SH-SY5Y (cell line): ENCODE measurements around the gene RAB9A.

Experiments
- GATA2 ChIP-seq: IDR thresholded peaks from 2 replicates; pipeline ENCODE4 v1.6.1; 2011; ENCODE audit warnings: mild to moderate bottlenecking, low read depth, low read length
- GATA3 ChIP-seq: IDR thresholded peaks from 2 replicates; pipeline ENCODE4 v1.6.1; 2011; ENCODE audit warnings: low read depth, mild to moderate bottlenecking, low read length, moderate library complexity

RAB9A gene

DNA sequence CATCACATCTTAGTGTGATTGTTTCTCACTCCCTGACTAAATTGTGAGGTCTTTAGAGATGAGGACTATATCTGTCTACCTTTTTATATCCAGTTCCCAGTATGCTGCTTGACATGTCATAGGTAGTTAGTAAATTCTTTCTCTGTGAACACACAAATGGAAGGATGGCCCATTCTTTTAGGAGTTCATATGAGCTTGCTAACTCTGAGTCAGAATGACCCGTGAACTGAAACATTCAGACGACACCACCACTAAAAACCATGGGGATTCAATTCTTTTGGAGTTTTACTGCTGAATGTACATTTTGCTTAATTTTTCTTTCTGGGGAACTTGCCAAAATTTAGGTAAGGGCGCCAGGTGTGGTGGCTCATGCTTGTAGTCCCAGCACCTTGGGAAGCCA is 59.6 kb downstream of the RAB9A start:
- no peak for TF ChIP-seq GATA3
- no peak for TF ChIP-seq GATA2

DNA sequence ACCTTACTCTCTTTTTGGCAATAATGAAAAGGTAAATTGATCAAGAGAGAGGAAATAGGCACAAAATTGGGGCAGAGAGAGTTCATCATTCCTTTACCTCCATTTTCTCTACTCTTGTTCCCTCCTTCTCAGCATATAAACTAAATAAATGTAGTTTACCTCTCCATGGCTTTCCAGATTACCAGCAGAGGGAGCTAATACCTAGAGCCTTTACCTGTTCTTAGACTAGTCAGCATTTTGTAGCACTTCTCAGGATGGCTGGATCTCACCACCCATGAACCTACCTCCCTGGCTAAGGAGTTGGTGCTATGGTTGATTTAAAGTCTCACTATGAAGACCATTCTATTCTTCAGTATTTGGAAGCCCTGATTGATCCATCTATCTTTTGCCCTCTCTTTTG is 61.3 kb downstream of the RAB9A start:
- TF ChIP-seq GATA2: no peak

DNA sequence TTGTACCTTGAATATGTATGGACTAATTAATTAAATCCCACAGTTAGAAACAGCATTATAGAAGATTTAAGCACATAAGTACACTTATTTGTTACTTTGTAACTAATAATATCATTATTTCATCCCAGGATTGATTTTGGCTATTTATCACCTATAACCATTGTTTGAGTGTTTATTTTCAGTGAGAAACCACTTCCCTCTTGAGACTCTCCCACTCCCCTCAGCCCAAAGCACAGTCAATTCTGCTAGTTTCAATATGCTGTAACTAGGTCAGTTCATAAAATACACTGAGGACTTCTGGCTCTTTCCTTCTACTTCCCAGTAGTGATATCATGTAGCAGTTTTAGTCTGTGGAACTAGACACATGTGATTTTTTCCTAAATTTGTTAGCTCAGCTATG is 61.9 kb downstream of the RAB9A start:
- no peak for TF ChIP-seq GATA3
- TF ChIP-seq GATA2: no peak

DNA sequence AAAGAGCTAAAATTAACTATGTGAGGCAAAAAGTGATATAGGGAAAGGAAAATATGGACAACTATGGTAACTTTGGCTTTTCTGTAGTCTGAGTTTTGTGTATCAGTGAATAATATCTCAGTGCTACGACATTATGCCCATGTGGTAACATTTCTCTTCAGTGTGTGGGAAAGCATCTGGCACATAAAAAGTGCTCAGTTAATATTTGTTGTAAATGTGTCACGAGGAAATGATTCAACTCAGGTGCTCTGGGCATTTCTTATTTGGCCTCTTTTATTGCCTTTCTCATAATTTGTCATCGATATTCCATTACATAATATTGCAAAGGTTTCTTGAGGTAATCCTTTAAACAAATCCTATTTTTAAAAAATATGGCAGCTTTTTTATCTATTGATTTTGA is 63.2 kb downstream of the RAB9A start:
- TF ChIP-seq GATA3 (no peak), GATA2 (no peak)

DNA sequence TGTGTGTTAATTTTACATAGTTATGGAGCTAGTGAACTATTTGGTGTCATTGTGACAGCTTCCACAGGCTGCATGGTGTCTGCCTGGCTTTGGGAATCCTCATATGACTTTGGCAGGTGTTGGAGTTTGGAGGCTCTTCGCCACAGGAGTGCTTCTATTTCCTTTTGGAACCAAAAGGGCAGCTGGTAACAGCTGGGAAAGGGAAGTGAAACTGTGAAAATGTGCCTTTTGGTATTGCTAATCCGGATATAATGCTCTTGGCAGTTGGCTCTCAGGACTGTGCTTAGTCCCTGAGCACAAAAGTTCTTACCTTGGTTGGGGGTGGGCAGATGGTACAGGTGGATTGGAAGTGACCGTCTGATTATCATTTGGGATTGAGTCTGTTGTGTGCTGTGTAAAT is 63.7 kb downstream of the RAB9A start:
- TF ChIP-seq GATA2: no peak
- no peak for TF ChIP-seq GATA3

DNA sequence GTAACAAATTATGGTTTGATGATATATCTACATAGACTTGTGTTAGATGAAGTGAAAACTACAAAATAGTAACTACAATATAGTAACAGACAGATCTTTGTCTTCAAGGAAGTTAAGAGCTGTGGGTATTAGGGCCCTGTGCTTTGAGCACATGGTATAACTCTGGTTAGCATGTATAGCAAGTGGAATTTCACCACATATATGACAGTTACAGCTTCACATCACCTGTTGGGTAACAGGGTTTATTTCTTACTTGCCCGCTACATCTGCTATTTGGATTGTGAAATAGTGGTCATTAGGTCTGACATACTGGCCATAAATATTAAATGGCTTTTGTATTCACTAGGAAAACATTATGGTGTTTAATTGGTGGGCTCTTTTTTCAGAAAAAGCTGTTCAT is 65.8 kb downstream of the RAB9A start:
- no peak for TF ChIP-seq GATA3
- no peak for TF ChIP-seq GATA2

DNA sequence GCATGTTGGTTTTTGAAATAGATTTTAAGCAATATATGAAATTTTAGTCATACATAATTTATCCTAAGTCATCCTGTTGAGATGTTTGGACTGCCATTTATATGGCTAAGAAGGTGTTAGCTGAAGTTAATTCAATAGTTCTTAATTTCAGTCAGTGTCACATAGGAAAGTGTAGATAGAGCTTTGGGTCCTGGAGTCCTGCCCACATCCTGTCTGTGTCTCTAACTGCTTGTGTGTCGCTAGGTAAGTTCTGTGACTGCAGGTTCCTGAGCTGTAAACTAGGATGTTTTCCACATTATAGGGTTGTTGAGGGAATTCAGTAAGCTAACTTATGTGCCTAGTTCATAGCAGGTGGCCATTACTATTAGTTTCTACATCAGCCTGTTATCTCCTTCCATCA is 66.3 kb downstream of the RAB9A start:
- TF ChIP-seq GATA3 (no peak), GATA2 (no peak)

DNA sequence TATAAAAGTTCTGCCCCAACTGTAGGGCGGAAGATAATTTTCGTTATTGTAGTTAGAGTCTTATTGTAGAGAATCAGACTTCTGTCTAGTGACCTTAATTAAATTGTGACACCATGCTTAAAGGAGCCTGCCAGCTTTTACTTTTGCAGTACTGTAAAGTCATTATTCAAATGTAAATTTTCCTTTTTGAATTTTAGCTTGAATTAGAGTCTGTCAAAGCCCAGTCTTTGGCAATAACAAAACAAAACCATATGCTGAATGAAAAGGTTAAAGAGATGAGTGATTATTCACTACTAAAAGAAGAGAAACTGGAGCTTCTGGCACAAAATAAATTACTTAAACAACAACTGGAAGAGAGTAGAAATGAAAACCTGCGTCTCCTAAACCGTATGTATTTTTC is 67.5 kb downstream of the RAB9A start:
- TF ChIP-seq GATA3 (no peak), GATA2 (no peak)

DNA sequence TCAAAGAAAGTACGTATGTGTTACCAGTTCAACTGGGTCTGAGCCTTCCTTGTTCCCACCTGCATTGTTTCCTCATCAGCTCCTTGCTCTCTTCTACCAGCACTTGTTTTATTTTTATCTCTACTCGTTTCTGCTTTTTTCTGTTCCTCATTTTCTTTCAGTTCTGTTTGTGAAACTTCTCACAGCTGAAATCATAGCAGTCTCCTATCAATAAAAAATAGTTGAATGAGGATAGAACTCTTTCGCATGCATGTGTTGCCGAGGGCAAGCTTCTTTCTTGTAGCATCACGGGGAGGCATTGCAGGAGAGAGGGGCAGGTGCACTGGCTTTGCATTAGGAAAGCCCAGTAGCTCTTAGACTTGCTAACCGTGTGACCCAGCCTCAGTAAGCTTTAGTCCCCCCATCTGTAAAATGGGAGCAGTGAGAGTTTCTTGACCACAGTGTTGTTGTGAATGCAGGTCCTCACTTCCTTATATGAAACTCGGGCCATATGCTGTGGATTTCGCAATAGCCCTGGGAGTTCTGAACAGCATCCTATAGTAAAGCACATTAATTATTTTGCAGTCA is 70.3 kb downstream of the RAB9A start:
- TF ChIP-seq GATA2 (no peak), GATA3 (no peak)
